Cortex of kidney (tissue), 1 donor: ENCODE measurements around the gene SLC25A40.
"Not testable (repeated sequence)": the region's sequence is repeated elsewhere in the genome, so short reads cannot be mapped to it uniquely, and the experiment has no call there.

ENCODE experiments used
- DNase-seq: peaks from one replicate; lab custom pipeline; 2025; lab: John Stamatoyannopoulos, UW

The SLC25A40 gene, protein sequence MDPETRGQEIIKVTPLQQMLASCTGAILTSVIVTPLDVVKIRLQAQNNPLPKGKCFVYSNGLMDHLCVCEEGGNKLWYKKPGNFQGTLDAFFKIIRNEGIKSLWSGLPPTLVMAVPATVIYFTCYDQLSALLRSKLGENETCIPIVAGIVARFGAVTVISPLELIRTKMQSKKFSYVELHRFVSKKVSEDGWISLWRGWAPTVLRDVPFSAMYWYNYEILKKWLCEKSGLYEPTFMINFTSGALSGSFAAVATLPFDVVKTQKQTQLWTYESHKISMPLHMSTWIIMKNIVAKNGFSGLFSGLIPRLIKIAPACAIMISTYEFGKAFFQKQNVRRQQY

DNA sequence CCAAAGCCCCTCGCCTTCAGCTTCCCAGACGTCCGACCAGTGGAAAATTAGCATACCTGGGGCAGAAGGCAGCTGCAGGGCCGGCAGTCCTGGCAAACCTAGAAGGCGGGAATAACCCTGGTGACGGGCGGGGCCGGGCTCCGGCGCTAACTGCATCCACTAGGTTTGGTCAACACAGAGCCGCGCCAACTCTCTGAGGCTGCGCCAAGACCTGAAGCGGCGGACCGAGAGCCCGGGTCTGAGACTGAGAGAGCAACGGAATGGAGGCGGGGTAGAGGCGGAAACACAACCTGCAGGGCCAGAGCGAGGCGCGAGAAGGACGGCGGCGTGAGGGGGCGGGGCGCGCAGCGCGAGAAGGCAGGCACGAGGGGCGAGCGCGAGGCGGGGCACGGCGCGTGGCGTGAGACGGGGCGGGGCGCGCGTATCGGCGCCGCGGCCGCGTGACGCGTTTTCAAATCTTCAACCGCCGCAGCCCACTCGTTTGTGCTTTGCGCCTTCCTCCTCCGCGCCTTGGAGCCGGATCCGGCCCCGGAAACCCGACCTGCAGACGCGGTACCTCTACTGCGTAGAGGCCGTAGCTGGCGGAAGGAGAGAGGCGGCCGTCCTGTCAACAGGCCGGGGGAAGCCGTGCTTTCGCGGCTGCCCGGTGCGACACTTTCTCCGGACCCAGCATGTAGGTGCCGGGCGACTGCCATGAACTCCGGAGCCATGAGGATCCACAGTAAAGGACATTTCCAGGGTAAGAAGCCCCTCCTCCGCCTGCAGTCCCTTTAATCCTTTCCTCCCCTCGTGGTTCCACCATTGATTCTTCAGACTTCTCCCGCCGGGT is at the start of gene SLC25A40, which contains the start of gene DBF4:
TSS of gene SLC25A40 (minus strand) at position 321 of the 829 bp plus-strand sequence. CDS start 17,633 bp downstream, outside the sequence.
TSS of gene DBF4 (plus strand) at position 454 of the 829 bp plus-strand sequence. CDS start at position 694, 240 bp downstream.
- peak; percentile 37 for DNase-seq

DNA sequence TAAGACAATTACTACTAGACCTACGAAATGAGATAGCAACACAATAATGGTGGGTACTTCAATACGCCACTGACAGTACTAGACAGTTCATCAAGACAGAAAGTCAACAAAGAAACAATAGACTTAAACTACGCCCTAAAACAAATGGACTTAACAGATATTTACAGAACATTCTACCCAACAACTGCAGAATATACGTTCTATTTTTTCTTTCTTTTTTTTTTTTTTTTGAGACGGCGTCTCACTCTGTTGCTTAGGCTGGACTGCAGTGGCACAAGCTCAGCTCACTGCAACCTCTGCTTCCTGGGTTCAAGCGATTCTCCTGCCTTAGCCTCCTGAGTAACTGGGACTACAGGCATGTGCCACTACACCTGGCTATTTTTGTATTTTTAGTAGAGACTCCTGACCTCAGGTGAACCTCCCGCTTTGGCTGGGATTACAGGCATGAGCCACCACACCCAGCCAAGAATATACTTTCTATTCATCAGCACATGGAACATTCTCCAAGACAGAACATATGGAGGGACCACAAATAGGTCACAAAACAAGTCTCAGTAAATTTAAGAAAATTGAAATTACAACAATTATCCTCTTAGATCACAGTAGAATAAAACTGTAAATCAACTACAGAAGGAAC is 46.7 kb upstream of the SLC25A40 start:
- DNase-seq: not testable (repeated sequence)

DNA sequence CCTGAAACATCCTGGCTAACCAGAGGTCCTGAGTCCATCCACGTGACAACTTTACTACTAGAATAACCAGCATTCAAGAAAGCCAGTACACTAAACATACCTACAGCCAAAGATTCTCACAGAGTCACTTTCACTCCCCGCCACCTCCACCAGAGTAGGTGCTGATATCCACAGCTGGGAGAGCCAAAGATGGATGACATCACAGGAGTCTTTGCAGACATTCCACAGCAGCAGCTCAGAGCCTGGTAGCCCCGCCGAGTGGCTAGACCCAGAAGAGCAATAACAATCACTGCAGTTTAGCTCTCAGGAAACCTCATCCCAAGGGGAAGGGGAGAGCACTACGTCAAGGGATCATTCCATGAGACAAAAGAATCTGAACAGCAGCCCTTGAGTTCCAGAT is 44.4 kb upstream of the SLC25A40 start:
- no peak for DNase-seq

DNA sequence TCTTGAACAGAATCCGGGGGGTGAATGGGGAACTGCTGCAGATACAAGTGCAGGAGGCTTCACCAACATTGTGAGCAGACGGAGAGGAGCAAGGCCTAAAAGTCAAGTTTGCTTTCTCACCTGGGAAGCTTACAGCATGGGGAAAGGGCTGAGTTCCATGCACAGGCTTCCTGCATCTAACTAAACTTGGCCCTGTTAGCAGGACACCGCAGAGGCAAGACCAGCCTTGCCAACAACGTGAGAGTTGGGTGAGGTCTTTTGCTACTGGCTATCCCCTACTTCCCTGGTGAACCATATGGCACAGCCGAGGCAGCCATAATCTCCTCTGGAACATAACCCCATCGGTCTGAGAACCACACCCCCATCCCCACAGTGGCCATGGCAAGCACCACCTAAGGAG is 43.7 kb upstream of the SLC25A40 start:
- DNase-seq: no peak

DNA sequence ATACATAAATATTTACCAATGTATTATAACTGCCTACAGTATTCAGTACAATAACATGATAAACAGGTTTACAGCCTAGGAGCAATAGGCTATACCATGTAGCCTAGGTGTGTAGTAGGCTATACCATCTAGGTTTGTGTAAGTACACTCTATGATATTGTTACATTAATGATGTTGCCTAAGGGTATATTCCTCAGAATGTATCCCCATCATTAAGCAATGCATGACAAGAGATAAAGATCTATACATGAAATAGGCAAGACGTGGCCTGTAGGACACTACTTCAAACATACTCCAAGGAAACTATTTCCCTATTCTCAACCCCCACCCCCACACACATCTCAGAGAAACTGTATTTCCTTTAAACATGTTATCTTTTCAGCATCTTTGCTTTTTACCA is 42.6 kb upstream of the SLC25A40 start:
- DNase-seq: no peak

DNA sequence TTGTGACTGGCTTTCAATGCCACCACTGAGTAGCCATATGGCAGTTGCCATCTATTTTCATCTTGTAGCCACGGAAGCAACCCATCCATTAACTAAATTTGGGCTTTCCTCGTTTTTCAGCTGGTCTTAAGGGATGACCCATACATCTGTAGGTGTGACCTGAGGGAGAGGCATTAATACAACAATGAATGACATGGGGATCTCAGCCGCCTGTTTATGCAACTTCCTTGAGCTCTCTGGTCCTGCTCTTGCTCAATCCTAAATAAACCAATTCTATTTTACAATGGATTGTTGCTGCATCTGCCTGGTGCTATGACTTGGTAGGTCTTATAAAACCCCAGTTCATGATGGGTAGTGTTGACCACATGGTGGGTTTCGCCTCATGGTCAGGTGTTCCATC is 36.0 kb upstream of the SLC25A40 start:
- no peak for DNase-seq

DNA sequence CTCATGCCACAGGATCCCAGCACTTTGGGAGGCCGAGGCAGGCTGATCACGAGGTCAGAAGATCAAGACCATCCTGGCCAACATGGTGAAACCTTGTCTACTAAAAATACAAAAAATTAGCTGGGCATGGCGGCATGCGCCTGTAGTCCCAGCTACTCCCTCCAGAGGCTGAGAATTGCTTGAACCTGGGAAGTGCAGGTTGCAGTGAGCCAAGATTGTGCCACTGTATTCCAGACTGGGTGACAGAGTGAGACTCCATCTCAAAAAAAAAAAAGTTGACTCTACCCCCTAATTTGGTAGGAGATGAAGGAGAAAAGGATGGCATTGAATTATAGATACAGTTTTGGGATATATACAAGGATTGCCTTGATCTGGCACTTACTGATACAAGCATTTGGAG is 32.7 kb upstream of the SLC25A40 start:
- not testable (repeated sequence) for DNase-seq

DNA sequence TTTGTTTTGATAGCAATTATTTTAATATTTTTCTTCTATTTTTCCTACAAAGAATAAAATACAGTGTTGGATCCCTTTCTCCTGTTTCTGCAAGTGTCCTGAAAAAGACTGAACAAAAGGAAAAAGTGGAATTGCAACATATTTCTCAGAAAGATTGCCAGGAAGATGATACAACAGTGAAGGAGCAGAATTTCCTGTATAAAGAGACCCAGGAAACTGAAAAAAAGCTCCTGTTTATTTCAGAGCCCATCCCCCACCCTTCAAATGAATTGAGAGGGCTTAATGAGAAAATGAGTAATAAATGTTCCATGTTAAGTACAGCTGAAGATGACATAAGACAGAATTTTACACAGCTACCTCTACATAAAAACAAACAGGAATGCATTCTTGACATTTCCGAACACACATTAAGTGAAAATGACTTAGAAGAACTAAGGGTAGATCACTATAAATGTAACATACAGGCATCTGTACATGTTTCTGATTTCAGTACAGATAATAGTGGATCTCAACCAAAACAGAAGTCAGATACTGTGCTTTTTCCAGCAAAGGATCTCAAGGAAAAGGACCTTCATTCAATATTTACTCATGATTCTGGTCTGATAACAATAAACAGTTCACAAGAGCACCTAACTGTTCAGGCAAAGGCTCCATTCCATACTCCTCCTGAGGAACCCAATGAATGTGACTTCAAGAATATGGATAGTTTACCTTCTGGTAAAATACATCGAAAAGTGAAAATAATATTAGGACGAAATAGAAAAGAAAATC is 31.2 kb upstream of the SLC25A40 start:
- DNase-seq: not testable (repeated sequence)

DNA sequence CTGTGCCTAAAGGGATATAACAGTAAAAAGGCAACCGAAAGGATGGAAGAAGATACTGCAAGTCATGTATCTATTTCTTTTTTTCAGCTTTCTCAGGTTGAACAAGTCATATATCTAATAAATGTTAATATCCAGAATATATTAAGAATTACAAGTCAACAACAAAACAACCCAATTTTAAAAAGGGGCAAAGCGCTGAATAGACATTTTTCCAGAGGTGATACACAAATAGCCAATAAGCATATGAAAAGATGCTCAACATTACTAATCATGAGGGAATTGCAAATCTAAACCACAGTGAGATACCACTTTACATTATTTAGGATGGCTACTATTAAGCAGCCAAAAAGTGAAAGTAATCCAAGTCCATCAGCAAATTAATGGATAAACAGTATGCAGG is 23.1 kb upstream of the SLC25A40 start:
- DNase-seq: no peak

DNA sequence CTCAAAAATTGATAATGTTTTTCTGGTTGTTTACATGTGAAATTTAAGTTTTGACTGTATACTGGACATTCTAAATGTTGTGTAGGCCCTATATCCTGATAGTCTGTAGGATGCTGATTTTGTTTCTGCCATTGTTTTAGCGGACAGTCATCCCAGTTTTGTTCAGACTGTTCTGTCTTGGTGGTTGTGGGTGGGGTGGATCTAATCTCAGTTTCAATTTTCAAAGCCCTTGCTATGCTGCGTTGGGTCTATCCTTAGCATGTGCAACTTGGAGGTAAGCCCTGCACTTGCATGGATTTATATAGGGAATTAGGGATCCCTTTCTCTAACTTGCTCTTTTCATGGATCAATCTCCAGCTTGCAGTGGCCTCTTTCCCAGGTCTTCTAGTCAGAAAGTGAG is 19.2 kb upstream of the SLC25A40 start:
- DNase-seq: no peak

DNA sequence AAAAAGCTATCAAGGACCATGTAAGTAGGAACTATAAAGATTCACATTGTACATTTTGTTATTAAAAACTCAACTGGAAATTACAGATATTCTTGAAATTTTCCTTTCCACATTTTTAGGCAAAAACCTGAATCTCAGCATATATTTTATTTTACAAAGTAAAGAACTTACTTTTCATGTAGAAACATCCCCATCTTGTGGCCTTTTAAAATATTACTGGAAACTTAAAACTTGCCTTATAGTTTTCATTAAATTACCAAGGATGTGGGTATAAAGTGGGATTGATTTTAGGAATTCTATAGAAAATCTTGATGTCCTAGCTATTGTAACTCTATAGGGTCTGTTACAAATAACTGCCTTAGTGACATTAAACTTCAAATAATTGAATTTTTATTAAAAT is 10.7 kb upstream of the SLC25A40 start:
- DNase-seq: no peak

DNA sequence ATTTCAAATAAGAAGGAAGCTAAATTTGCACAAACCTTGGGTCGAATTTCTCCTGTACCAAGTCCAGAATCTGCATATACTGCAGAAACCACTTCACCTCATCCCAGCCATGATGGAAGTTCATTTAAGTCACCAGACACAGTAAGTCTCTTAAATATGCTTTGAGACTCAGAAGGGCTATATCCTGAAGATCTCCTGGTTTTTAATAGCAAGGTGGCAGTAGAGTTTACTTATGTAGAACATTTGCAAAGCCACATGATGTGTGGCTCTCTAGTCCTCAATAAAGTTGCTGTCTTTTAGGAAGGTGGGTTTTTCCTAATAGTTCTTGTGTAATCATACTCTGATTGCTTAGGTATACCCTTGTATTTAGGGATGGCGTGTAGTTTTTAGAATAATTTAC is 8.9 kb upstream of the SLC25A40 start:
- no peak for DNase-seq

DNA sequence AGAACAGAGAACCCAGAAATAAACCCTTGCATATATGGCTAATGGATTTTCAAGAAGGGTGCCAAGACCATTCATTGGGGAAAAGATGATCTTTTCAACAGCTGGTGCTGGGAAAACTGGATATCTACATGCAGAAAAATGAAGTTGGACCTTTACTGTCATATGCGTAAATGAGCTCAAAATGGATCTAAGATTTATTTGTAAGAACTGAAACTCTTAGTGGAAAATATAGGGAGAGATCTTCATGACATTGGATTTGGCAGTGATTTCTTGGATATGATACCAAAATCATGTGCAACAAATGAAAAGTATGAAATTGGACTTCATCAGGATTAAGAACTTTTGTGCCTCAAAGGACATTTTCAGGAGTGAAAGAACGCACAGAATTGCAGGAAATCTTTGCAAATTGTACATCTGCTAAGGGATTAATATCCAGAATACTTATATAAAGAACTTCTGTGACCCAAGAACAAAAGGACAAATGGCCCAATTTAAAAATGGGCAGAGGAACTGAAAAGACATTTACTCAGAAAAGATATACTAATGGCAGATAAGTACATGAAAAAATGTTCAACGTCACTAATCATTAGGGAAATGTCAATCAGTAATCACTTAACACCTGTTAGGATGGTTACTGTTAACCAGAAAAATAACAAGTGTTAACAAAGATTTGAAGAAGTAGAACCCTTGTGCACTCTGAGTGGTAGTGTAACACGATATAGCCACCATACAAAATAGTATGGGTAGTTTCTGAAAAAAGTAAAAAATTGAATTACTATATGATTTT is 6.2 kb upstream of the SLC25A40 start:
- DNase-seq: no peak

DNA sequence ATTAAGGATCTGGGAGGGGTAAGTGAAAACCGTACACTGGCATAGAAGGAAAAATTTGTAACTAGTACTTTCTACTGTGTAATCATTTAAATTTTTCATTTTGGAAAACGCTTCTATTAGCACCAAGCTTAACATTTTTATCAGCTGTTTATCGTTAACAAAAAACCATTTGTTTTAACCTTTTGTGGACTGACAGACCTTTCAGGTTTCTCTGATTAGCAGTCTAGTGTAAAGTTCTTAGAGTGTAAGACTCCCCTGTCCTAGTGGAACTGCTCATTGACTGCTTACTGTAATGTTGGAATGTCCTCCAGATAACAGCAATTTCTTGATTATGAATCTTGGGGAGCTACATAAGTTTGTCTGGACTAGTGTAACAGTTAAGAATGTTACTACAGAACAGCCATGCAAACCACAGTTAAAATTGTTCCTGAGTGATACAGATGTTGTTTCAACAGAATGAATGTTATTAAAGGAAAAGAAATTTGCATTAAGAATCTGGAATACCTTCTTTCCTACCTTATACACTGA is 2.1 kb upstream of the SLC25A40 start:
- no peak for DNase-seq

DNA sequence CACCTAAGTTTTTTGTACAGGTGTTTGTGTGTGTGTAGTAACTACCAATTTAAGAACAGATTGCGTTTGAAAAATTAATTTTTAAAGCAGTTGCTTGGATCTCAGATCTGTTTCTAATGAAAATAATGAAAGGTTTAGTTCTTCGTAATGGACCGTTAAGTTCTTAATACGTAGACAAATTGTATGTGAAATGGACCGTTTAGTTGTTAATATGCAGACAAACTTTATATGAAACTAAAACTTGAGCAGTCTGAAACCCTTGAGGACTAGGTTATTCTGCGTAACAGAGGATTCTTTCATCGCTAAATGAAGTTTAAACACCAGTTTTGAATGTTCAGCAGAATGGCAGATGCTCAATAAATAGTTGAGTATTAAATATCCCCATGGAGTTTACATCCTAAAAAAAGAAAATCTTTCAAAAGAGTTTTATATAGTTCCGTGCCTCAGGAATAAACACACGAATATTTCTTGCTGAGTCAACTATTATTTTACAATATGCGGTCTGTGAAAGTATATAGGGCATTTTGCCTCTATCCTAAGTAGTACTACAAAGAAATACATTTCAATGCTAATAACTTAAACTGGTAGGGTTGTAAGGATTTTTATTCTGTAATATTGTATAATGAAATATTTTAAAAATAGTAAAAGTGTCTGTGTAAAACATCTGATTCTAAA is 1.3 kb upstream of the SLC25A40 start:
- DNase-seq: no peak

DNA sequence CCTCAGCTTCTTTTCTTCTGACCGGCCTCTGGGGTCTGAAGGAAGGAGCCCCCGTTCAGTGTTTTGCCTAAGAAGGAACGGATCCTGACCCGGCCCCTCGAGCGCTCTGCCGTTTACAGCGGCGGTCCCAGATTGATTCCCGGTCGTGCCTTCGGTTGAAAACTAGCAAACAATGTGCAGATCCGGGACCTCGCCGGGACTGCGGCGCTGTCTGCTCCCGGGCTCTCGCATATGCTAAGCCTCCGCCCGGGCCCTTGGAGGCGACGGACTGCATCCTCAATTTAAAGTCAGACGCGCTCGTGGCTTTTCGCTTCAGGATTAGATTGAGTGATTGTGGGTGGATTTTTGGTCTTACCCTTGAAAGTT is 692 bp upstream of the SLC25A40 start:
- DNase-seq: no peak

DNA sequence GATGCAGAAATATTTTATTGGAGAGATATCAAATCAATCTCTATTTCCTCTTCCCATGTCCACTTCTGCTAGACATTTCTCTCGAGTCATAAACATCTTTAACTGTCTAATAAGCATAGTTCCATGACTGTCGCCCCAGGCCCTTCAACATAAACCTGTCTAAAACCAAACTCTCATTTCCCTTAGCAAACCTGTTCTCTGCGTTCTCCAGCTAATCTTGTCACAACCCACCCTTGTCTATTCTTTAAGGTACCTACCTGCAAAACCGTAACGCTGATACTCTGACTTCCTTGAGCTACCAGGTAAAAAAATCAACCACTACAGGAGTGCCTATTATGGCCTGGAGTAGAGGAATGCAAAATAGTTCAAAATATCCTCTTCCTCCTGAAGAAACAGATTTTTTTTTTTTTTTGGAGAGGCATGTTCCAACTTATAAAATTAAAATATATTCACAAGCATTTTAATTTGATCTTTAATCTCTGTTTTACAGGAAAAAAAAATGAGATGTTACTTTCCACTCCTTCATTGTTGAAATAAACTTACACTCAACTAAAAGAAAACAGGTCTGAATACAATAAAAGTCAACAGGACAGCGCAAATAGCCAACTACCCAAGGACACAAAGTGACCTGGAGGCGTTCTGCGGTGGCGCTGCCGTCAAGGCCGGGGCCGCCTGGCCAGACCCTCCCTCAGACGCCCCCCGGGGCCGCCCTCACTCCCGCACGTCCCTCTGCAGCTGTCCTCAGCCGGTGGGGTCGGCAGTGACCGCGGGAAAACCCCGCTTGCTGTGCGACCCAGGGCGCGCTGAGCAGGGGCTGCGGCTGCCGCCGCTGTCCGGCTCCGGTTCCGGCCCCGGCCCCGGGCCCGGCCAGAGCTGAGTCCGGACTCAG is 765 bp downstream of the SLC25A40 start:
- no peak for DNase-seq

DNA sequence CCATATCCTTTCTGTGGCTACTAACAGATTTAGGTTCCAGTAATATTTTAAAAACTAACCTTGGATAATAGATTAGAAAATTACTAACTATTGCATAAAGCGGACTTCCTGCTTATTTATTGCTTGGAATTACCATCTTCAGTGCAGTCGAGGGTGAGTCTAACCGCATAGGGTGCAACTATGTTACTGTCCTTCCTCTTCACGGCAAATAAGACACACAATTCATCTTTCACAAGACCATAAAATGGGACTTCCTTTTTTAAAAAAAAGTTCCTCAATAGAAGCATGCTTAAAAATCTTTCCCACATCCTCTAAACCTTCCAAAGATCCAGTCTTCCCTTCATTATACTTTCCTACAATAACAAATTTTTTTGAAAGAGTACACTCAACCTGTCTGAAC is 2.1 kb downstream of the SLC25A40 start:
- no peak for DNase-seq

DNA sequence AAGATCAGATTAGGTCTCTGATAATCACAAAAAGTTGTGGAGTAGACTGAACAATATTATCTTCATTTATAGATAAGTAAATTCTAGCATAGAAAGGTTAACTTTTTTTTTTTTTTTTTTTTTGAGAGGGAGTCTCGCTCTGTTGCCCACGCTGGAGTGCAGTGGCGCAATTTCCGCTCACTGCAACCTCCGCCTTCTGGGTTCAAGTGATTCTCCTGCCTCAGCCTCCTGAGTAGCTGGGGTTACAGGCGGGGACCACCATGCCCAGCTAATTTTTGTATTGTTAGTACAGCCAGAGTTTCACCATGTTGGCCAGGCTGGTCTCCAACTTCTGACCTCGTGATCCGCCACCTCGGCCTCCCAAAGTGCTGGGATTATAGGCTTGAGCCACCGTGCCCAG is 2.8 kb downstream of the SLC25A40 start:
- DNase-seq: not testable (repeated sequence)
